Fibroblast of pulmonary artery (primary cell): ENCODE results near the gene ARSD.
A peak's percentile ranks its signal among the peaks of the same experiment; 100 is the strongest.

ENCODE experiments used
- DNase-seq: peaks from one replicate; pipeline ENCODE4 v3.0.0-alpha.2; 2010; ENCODE audit warnings: low read depth
- H3K4me3 ChIP-seq: replicated peaks from 2 replicates; pipeline ENCODE4 v1.5.1; 2011; ENCODE audit warnings: low read depth, mild to moderate bottlenecking, control low read depth, low read length, moderate library complexity
- TF ChIP-seq, protein P1 (sequence below): IDR thresholded peaks from 2 replicates; pipeline ENCODE4 v1.5.1; 2011; ENCODE audit warnings: mild to moderate bottlenecking, control low read depth, low read length, inconsistent platforms; ENCODE audit errors: missing control alignments

Gene ARSD

GRCh38 chrX:2859197-2859797 lies 69.8 kb downstream of the ARSD start:
- no peak for DNase-seq
- TF ChIP-seq, protein P1, sequence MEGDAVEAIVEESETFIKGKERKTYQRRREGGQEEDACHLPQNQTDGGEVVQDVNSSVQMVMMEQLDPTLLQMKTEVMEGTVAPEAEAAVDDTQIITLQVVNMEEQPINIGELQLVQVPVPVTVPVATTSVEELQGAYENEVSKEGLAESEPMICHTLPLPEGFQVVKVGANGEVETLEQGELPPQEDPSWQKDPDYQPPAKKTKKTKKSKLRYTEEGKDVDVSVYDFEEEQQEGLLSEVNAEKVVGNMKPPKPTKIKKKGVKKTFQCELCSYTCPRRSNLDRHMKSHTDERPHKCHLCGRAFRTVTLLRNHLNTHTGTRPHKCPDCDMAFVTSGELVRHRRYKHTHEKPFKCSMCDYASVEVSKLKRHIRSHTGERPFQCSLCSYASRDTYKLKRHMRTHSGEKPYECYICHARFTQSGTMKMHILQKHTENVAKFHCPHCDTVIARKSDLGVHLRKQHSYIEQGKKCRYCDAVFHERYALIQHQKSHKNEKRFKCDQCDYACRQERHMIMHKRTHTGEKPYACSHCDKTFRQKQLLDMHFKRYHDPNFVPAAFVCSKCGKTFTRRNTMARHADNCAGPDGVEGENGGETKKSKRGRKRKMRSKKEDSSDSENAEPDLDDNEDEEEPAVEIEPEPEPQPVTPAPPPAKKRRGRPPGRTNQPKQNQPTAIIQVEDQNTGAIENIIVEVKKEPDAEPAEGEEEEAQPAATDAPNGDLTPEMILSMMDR, result no peak
- no peak overlapping the region for H3K4me3 ChIP-seq

DNA sequence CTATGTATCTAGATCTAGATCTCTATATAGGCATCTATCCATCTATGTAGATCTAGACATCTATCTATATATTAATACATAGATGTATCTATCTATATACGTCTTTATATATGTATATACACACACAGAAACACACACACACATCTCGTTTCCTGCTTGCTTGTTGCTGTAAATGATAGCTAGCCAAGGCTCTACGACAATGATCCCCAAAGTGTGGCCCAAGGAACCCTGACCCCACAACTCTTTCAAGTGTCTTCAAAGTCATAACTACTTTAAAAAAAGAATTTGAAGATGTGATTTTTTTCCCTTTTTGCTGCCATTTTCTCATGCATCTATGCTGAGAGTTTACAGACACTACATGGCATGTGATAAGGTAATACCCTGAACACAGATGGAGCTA lies 71.6 kb downstream of the ARSD start:
- peak; percentile 4 for DNase-seq
- H3K4me3 ChIP-seq, result no peak overlapping the region
- TF ChIP-seq, protein P1, result no peak

DNA sequence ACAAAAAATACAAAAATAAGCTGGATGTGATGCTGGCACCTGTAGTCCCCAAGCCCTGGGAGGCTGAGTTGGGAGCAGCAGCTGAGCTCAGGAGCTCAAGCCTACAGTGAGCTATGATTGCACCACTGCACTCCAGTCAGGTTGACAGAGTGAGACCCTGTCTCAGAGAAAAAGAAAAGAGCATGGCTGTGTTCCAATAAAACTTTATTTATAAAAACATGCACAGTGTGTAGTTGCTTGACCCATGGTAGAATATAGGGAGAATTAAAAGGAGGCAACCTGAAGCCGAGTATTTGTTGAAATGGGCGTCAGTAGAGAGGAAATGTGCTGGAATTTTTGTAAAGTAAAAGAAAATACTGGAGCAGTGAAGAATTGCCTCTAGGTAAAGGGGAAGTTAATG lies 73.4 kb downstream of the ARSD start:
- no peak for DNase-seq
- H3K4me3 ChIP-seq, result no peak overlapping the region
- TF ChIP-seq, protein P1, result no peak

- no peak for DNase-seq
- H3K4me3 ChIP-seq, result no peak overlapping the region
- TF ChIP-seq, protein P1, result no peak
Observed at GRCh38 chrX:2854918-2855317, 74.2 kb downstream of the ARSD start.
